Measurements from ENCODE around the gene NKD2. TPM values are rescaled to one million over a fixed set of nuclear protein-coding genes. Genes with fewer than 3 reads are reported as not detected.

The NKD2 gene
- total RNA-seq, 2 experiments from 2014 or later: 0.38 TPM

GRCh38 chr5:1083823-1084605 is 75.4 kb downstream of the NKD2 start:
- TF ChIP-seq EZH2phosphoT487 (IDR thresholded peaks at IDR 0.05; ENCODE audit: borderline replicate concordance, low read depth, low read length): no peak
- TF ChIP-seq CTCF (conservative IDR thresholded peaks at IDR 0.05; ENCODE audit: low read length): no peak
- Histone ChIP-seq H3K4me1 (ENCODE audit: insufficient read depth, low read length, poor library complexity, severe bottlenecking) (no peaks in the 10 kb centered on the region), H3K79me2 (ENCODE audit: insufficient read depth, low read depth, low read length) (no peaks in the 10 kb centered on the region), H3K27ac (ENCODE audit: low read depth, low read length, poor library complexity, severe bottlenecking) (no peak overlapping the region), H4K20me1 (ENCODE audit: insufficient read depth, low read length) (no peaks in the 10 kb centered on the region), H3K36me3 (ENCODE audit: insufficient read depth, low read length) (no peaks in the 10 kb centered on the region), H2AFZ (ENCODE audit: low read length) (no peak overlapping the region), H3K4me2 (ENCODE audit: low read length) (no peak overlapping the region), H3K9me2 (ENCODE audit: insufficient read depth, low read length) (no peaks in the 10 kb centered on the region), H3K4me3 (ENCODE audit: low read depth, low read length, poor library complexity, severe bottlenecking) (no peak overlapping the region), H3K9me3 (ENCODE audit: low read length) (no peaks in the 10 kb centered on the region)
- no peak for DNase-seq (ENCODE audit: low spot score)
- intact Hi-C loops (cut with micrococcal nuclease; ENCODE audit: unreplicated experiment): no loop called here
- ChIA-PET POLR2A (no interaction called here), CTCF (ENCODE audit: unreplicated experiment) (no interaction called here)
- no TSS peak for BruUV-seq (replicated peaks)

DNA sequence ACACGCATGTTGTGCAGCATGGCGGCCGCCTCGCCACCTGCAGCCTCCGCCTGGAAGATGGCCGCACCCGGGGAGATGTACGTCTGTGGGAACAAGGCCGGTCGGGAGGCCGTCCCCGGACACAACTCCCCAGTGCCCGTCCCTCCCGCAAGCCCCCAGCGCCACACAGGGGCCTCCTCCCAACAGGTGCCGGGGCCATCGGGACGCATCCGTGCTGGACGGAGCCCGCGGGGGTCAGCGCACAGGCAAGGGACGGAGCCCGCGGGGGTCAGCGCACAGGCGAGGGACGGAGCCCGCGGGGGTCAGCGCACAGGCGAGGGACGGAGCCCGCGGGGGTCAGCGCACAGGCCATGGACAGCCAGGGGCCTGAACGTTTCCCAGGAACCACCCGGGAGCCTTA is 76.8 kb downstream of the NKD2 start:
- CTCF ChIA-PET (ENCODE audit: unreplicated experiment): no interaction called here

More for the DNA sequence above, 76.8 kb downstream of the NKD2 start:
- Histone ChIP-seq H3K79me2 (ENCODE audit: insufficient read depth, low read depth, low read length) (no peaks in the 10 kb centered on the region), H3K36me3 (ENCODE audit: insufficient read depth, low read length) (no peaks in the 10 kb centered on the region), H2AFZ (ENCODE audit: low read length) (no peak overlapping the region), H3K4me1 (ENCODE audit: insufficient read depth, low read length, poor library complexity, severe bottlenecking) (no peaks in the 10 kb centered on the region), H3K4me2 (ENCODE audit: low read length) (no peak overlapping the region), H3K27ac (ENCODE audit: low read depth, low read length, poor library complexity, severe bottlenecking) (no peak overlapping the region), H4K20me1 (ENCODE audit: insufficient read depth, low read length) (no peaks in the 10 kb centered on the region), H3K9me2 (ENCODE audit: insufficient read depth, low read length) (no peaks in the 10 kb centered on the region), H3K4me3 (ENCODE audit: low read depth, low read length, poor library complexity, severe bottlenecking) (no peak overlapping the region), H3K9me3 (ENCODE audit: low read length) (no peaks in the 10 kb centered on the region)
- no TSS peak for BruUV-seq (replicated peaks)
- POLR2A ChIA-PET: no interaction called here
- DNase-seq (ENCODE audit: low spot score): no peak
- intact Hi-C loops (cut with micrococcal nuclease; ENCODE audit: unreplicated experiment): no loop called here
- no peak for TF ChIP-seq EZH2phosphoT487 (IDR thresholded peaks at IDR 0.05; ENCODE audit: borderline replicate concordance, low read depth, low read length)
- no peak for TF ChIP-seq CTCF (conservative IDR thresholded peaks at IDR 0.05; ENCODE audit: low read length)

Measured in OCI-LY7 (cell line).